Posterior vena cava (tissue), 2 donors: ENCODE results near the gene ASB18. TPM values are rescaled to one million over a fixed set of nuclear protein-coding genes. Genes with fewer than 3 reads are reported as not detected.

Experiments used
- DNase-seq: peaks from one replicate; pipeline ENCODE4 v3.0.0-alpha.2; 2020; ENCODE audit warnings: low spot score
- intact Hi-C, 2 donors: fragments of 100-400 bp; cut with DNase I; formaldehyde crosslinking; loops; one replicate each; pipeline versions ENCODE4 v1.14.1 to v1.14.2; 2022 to 2023
- long read RNA-seq, 2 donors: library from polyadenylated mRNA; unstranded; transcript quantifications; one replicate each; pipeline ENCODE4 v2.0.0, GENCODE V29; 2020 to 2021
- total RNA-seq, 2 donors: library from RNA; stranded (reverse); fragmentation: NEBNext Ultra II Directional; extraction: Animal tissue kit (Norgen Biotek cat#: 25700); gene quantifications; one replicate each; pipeline ENCODE4 v1.2.1, GENCODE V29; 2021
- donor health status: DM: yes; HTN: yes; CAD: no.
- donor health status: DM: yes; HTN: yes; CAD: no.

Gene ASB18
- total RNA-seq = not detected
- long read RNA-seq, donor 1 = 0 reads
- long read RNA-seq, donor 2 = 0 reads

- DNase-seq = no peak
- intact Hi-C loops = no loop called here
Measured at GRCh38 chr2:236264256-236264655, at the start of gene ASB18. TSS of gene ASB18 (minus strand) at chr2:236264406. CDS start at chr2:236264345, 61 bp downstream.

GRCh38 chr2:236311286-236311685 is 47.1 kb upstream of the ASB18 start:
- DNase-seq = no peak
- intact Hi-C loops = no loop called here

- intact Hi-C loops = no loop called here
- no peak for DNase-seq
Measured at GRCh38 chr2:236309669-236310029, 45.4 kb upstream of the ASB18 start.

GRCh38 chr2:236308855-236309668 is 44.9 kb upstream of the ASB18 start:
- intact Hi-C loops = no loop called here

GRCh38 chr2:236307641-236308040 is 43.4 kb upstream of the ASB18 start:
- intact Hi-C loops = no loop called here
- DNase-seq = no peak

More at GRCh38 chr2:236308855-236309668, 44.9 kb upstream of the ASB18 start:
- DNase-seq = no peak

- intact Hi-C loops = no loop called here
Measured at GRCh38 chr2:236306825-236307540, 42.8 kb upstream of the ASB18 start.

GRCh38 chr2:236305964-236306605 is 41.9 kb upstream of the ASB18 start:
- intact Hi-C loops = no loop called here
- no peak for DNase-seq

More at GRCh38 chr2:236306825-236307540, 42.8 kb upstream of the ASB18 start:
- DNase-seq = no peak

GRCh38 chr2:236305531-236305930 is 41.3 kb upstream of the ASB18 start:
- no peak for DNase-seq
- intact Hi-C loops = no loop called here

GRCh38 chr2:236303935-236304334 is 39.7 kb upstream of the ASB18 start:
- no peak for DNase-seq
- intact Hi-C loops = no loop called here

GRCh38 chr2:236302555-236302954 is 38.3 kb upstream of the ASB18 start:
- intact Hi-C loops = no loop called here
- DNase-seq = no peak

GRCh38 chr2:236298924-236299475 is 34.8 kb upstream of the ASB18 start:
- DNase-seq = no peak
- intact Hi-C loops = no loop called here

GRCh38 chr2:236295481-236295880 is 31.3 kb upstream of the ASB18 start:
- intact Hi-C loops = no loop called here
- no peak for DNase-seq

- intact Hi-C loops = no loop called here
- no peak for DNase-seq
Measured at GRCh38 chr2:236294647-236295046, 30.4 kb upstream of the ASB18 start.

- no peak for DNase-seq
- intact Hi-C loops = no loop called here
Measured at GRCh38 chr2:236293241-236293810, 29.1 kb upstream of the ASB18 start.

GRCh38 chr2:236291911-236292310 is 27.7 kb upstream of the ASB18 start:
- intact Hi-C loops = no loop called here
- DNase-seq = no peak

GRCh38 chr2:236291476-236291875 is 27.3 kb upstream of the ASB18 start:
- intact Hi-C loops = no loop called here
- no peak for DNase-seq

GRCh38 chr2:236290742-236291425 is 26.7 kb upstream of the ASB18 start:
- no peak for DNase-seq
- intact Hi-C loops = no loop called here

- intact Hi-C loops = no loop called here
- DNase-seq = no peak
Measured at GRCh38 chr2:236289766-236290462, 25.7 kb upstream of the ASB18 start.
